Keratinocyte (primary cell): ENCODE measurements around the gene CLIP2.

Experiments used
- EZH2 ChIP-seq: IDR thresholded peaks from one replicate; pipeline ENCODE4 v1.6.1; 2012; ENCODE audit warnings: inconsistent platforms, mild to moderate bottlenecking, low read length, moderate library complexity
- TF ChIP-seq, protein P1 (sequence below), 3 experiments: IDR thresholded peaks in 1 of 3; conservative IDR thresholded peaks in 1 of 3; optimal IDR thresholded peaks in 1 of 3; 2 replicates in 2 of 3; 3 replicates in 1 of 3; pipeline versions ENCODE3 to v1.5.1; 2011; ENCODE audit warnings: low read length in 3 of 3, mild to moderate bottlenecking in 3 of 3, moderate library complexity in 2 of 3, control low read depth in 1 of 3, inconsistent platforms in 1 of 3; ENCODE audit not compliant: insufficient read depth in 2 of 3; ENCODE audit errors: extremely low read depth in 1 of 3

DNA sequence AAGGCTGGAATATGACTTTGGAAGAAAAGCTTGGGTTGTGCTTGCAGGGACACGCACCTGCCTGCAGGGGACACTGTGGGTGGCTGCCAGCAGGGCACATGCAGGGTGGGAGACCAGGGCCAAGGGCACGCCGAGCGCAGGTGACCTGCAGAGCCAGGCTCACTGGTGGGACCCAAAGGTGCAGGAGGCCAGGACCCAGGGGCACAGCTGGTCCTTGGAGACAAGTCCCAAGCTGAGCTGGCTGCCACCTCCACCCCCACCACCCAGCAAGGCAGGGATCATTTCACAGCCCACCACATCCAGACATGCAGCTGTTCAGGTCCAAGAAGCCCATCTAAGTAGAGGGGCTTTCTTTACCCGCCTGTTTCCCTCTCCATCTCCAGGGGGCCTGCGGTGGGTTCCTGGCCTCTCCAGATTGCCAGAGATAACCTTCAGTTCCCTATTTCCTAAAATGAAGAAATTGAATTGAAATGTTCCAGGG is 13.8 kb upstream of the CLIP2 start:
- TF ChIP-seq, protein P1, sequence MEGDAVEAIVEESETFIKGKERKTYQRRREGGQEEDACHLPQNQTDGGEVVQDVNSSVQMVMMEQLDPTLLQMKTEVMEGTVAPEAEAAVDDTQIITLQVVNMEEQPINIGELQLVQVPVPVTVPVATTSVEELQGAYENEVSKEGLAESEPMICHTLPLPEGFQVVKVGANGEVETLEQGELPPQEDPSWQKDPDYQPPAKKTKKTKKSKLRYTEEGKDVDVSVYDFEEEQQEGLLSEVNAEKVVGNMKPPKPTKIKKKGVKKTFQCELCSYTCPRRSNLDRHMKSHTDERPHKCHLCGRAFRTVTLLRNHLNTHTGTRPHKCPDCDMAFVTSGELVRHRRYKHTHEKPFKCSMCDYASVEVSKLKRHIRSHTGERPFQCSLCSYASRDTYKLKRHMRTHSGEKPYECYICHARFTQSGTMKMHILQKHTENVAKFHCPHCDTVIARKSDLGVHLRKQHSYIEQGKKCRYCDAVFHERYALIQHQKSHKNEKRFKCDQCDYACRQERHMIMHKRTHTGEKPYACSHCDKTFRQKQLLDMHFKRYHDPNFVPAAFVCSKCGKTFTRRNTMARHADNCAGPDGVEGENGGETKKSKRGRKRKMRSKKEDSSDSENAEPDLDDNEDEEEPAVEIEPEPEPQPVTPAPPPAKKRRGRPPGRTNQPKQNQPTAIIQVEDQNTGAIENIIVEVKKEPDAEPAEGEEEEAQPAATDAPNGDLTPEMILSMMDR (optimal IDR thresholded peaks at IDR 0.05 in 1 of 3, IDR thresholded peaks at IDR 0.05 in 1 of 3, conservative IDR thresholded peaks at IDR 0.05 in 1 of 3; ENCODE audit: extremely low read depth in 1 of 3, insufficient read depth in 2 of 3, low read length in 3 of 3): peak; percentile 52 to 78 (median 78)
- no peak for TF ChIP-seq EZH2
